Endothelial cell of umbilical vein (primary cell): ENCODE data around the gene RBM17. TPM values are rescaled to one million over a fixed set of nuclear protein-coding genes. Genes with fewer than 3 reads are reported as not detected.
A peak's percentile ranks its signal among the peaks of the same experiment; 100 is the strongest.

Experiments used
- BruUV-seq: library from RNA; stranded (reverse); fragments of 400-500 nt; replicated peaks from 2 replicates; lab custom pipeline; 2021; lab: Mats Ljungman, UMichigan
- CTCF ChIA-PET: fragments of 300-600, 350-600 bp; sonication (Branson Sonifier 250); formaldehyde crosslinking; loops from one replicate; lab custom pipeline; 2021; ENCODE audit warnings: antibody characterized with exemption, inconsistent platforms; lab: Charles Lee
- POLR2A ChIA-PET: fragments of 300-600, 350-600 bp; sonication (Branson Sonifier 250); formaldehyde crosslinking; loops from one replicate; lab custom pipeline; 2021; ENCODE audit warnings: antibody characterized with exemption, inconsistent platforms; lab: Charles Lee
- DNase-seq: peaks from one replicate; pipeline ENCODE4 v3.0.0-alpha.2; 2011; ENCODE audit warnings: low read depth, low spot score
- FAIRE-seq: peaks from 2 replicates; lab custom pipeline; 2011; peaks lifted over from hg19 to GRCh38; lab: Jason Lieb, UNC
- H2AFZ ChIP-seq: 2 replicates; pipeline ENCODE4 v1.6.0; 2012; ENCODE audit warnings: low read depth, low read length, control low read depth, inconsistent platforms
- H3K27ac ChIP-seq: 2 replicates; pipeline ENCODE4 v1.5.1; 2011; ENCODE audit warnings: low read depth, mild to moderate bottlenecking, control low read depth, low read length, moderate library complexity; ENCODE audit not compliant: insufficient read depth
- H3K27me3 ChIP-seq, 2 experiments: 2 replicates each; pipeline versions ENCODE4 v1.6.0 to v1.6.1; 2011; ENCODE audit warnings: low read length in 2 of 2, mixed read lengths in 1 of 2; ENCODE audit not compliant: control insufficient read depth in 2 of 2, insufficient read depth in 2 of 2
- H3K36me3 ChIP-seq, 2 experiments: 2 replicates in 1 of 2; 3 replicates in 1 of 2; pipeline ENCODE4 v1.5.1; 2011; ENCODE audit warnings: low read length in 2 of 2, mild to moderate bottlenecking in 1 of 2, moderate library complexity in 1 of 2; ENCODE audit not compliant: control insufficient read depth in 2 of 2, insufficient read depth in 2 of 2; ENCODE audit errors: extremely low read depth in 1 of 2
- H3K4me1 ChIP-seq: 3 replicates; pipeline ENCODE4 v1.5.1; 2011; ENCODE audit warnings: mild to moderate bottlenecking, low read length; ENCODE audit not compliant: control insufficient read depth, insufficient read depth; ENCODE audit errors: extremely low read depth
- H3K4me2 ChIP-seq: 2 replicates; pipeline ENCODE4 v1.6.1; 2011; ENCODE audit warnings: low read length, control low read depth, mixed read lengths; ENCODE audit not compliant: insufficient read depth
- H3K4me3 ChIP-seq, 3 experiments: fragments of 200-600 bp in 1 of 3; sonication (generic), shearing (Covaris generic) in 1 of 3; replicated peaks in 1 of 3; 2 replicates each; pipeline ENCODE4 v1.5.1; 2011 to 2016; ENCODE audit warnings: control low read depth in 3 of 3, low read length in 3 of 3, mild to moderate bottlenecking in 2 of 3, inconsistent platforms in 1 of 3, low read depth in 1 of 3, moderate library complexity in 1 of 3; ENCODE audit not compliant: insufficient read depth in 1 of 3
- H3K79me2 ChIP-seq: 2 replicates; pipeline ENCODE4 v1.6.0; 2012; ENCODE audit warnings: low read length, inconsistent platforms; ENCODE audit not compliant: control insufficient read depth, insufficient read depth
- H3K9ac ChIP-seq: replicated peaks from 2 replicates; pipeline ENCODE3; 2011; ENCODE audit warnings: low read length, control low read depth; ENCODE audit not compliant: insufficient read depth; ENCODE audit errors: extremely low read depth
- H3K9me1 ChIP-seq: replicated peaks from 3 replicates; pipeline ENCODE4 v1.6.0; 2011; ENCODE audit warnings: mild to moderate bottlenecking, low read length; ENCODE audit not compliant: control insufficient read depth, insufficient read depth; ENCODE audit errors: extremely low read depth
- H3K9me3 ChIP-seq: replicated peaks from 2 replicates; pipeline ENCODE4 v1.5.1; 2012; ENCODE audit warnings: low read length, inconsistent platforms; ENCODE audit not compliant: control insufficient read depth, insufficient read depth
- H4K20me1 ChIP-seq: replicated peaks from 2 replicates; pipeline ENCODE3; 2011; ENCODE audit warnings: mild to moderate bottlenecking, low read length; ENCODE audit not compliant: control insufficient read depth, insufficient read depth; ENCODE audit errors: extremely low read depth
- EZH2 ChIP-seq: IDR thresholded peaks from 2 replicates; pipeline ENCODE4 v1.6.1; 2012; ENCODE audit warnings: borderline replicate concordance, low read depth, mild to moderate bottlenecking, moderate library complexity, low read length, inconsistent platforms; ENCODE audit not compliant: severe bottlenecking
- FOS ChIP-seq: IDR thresholded peaks from 2 replicates; pipeline ENCODE4 v1.6.1; 2011; ENCODE audit warnings: mild to moderate bottlenecking, low read length, moderate library complexity, borderline replicate concordance; ENCODE audit not compliant: insufficient read depth
- GATA2 ChIP-seq: IDR thresholded peaks from 2 replicates; pipeline ENCODE4 v1.7.0; 2011; ENCODE audit warnings: low read depth, mild to moderate bottlenecking, moderate library complexity, mixed read lengths, low read length; ENCODE audit not compliant: insufficient read length, insufficient read depth
- JUN ChIP-seq: IDR thresholded peaks from 2 replicates; pipeline ENCODE4 v1.6.1; 2011; ENCODE audit warnings: borderline replicate concordance, low read depth; ENCODE audit not compliant: insufficient read length, insufficient read depth
- MYC ChIP-seq: IDR thresholded peaks from one replicate; pipeline ENCODE4 v1.6.1; 2011; ENCODE audit warnings: mild to moderate bottlenecking, low read depth, low read length
- POLR2A ChIP-seq: IDR thresholded peaks from 2 replicates; pipeline ENCODE4 v1.6.1; 2012; ENCODE audit warnings: low read depth, mild to moderate bottlenecking, control low read depth, low read length
- POLR2AphosphoS5 ChIP-seq: IDR thresholded peaks from 2 replicates; pipeline ENCODE4 v1.6.1; 2012; ENCODE audit warnings: low read depth, mild to moderate bottlenecking, control low read depth, low read length, moderate library complexity; ENCODE audit not compliant: insufficient read depth
- dilution Hi-C: fragments of 300-500 bp; cut with MboI; formaldehyde crosslinking; loops from one replicate; pipeline ENCODE4 v1.15.0; 2019; ENCODE audit warnings: low sequenced_read_pairs; ENCODE audit not compliant: extremely low pct_ligation_motif_present
- intact Hi-C: fragments of 100-400 bp; cut with micrococcal nuclease; formaldehyde crosslinking; loops from one replicate; pipeline ENCODE4 v1.10.0; 2022
- polyA plus RNA-seq, 4 experiments: library from polyadenylated mRNA; depleted of rRNA in 3 of 4; stranded (reverse) in 3 of 4; unstranded in 1 of 4; fragments of >200 nt; gene quantifications; 2 replicates each; pipeline versions ENCODE4 v1.2.1 to v1.2.3, GENCODE V29; 2011 to 2012; ENCODE audit warnings: missing spikeins in 1 of 4
- total RNA-seq: library from RNA; stranded (reverse); gene quantifications from 2 replicates; pipeline ENCODE4 v1.2.3, GENCODE V29; 2021
- TF ChIP-seq, protein P1 (sequence below): IDR thresholded peaks from 2 replicates; pipeline ENCODE4 v1.6.1; 2011; ENCODE audit not compliant: insufficient read depth, insufficient read length
- TF ChIP-seq, protein P2 (sequence below), 2 donors: IDR thresholded peaks; 1 replicate in 1 of 2; 2 replicates in 1 of 2; pipeline ENCODE4 v1.5.1; 2011; ENCODE audit warnings: low read length in 2 of 2, mild to moderate bottlenecking in 2 of 2, moderate library complexity in 2 of 2, control low read depth in 1 of 2, inconsistent platforms in 1 of 2, low read depth in 1 of 2; ENCODE audit not compliant: insufficient read depth in 1 of 2; ENCODE audit errors: extremely low read depth in 1 of 2

Gene RBM17
- total and polyA plus RNA-seq, 2 donors (not counting 3 experiments of a cell fraction or from before 2014, with no cell fraction given), result 23.1 to 148 TPM

DNA sequence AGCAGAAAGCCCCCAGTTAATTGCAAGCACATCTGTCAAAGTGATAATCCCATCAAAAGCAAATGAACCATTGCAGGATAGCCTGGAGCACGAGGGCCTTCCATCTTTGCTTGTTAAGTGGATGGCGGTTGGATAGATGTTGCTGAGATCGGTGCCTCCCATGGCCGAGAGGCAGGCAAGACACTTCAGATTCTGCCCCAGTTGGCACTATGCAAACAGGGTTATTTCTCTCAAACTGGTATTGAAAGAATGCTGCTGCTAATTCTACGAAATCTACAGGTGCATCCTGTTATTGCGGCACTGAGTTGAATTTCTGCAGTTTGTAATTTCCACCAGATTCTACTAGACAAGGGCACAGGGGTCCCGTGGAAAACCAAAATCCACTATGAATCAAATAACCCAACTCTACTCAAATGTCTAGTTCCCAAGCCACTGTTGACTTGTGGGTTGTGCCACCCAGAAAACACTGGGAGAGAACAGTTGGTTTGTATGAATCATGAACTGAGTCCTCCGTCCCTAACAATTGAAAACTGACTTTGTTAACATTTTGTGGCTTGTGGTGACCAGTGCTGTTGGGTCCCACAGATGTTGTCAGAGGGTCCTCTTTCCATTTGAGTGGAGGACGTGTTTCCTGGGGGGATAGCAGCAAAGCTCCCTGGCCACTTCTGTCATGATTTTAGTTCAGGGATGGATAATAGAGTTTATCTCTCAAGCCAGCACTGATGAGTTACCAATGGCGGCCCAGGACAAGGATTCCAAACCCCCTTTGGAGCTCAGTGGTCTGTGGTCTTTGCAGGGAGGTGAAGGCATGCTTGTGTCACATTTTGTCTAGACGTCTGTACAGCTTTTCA lies 19.5 kb upstream of the RBM17 start:
- ChIA-PET CTCF (interaction anchor here (1.2 kb wide), 1 partner anchor 17 kb away, joined by 4 read pairs; no protein-coding TSS in a partner anchor), POLR2A (no interaction called here)
- BruUV-seq, result no TSS peak
- TF ChIP-seq, protein P1, sequence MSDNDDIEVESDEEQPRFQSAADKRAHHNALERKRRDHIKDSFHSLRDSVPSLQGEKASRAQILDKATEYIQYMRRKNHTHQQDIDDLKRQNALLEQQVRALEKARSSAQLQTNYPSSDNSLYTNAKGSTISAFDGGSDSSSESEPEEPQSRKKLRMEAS, result no peak
- TF ChIP-seq EZH2, result no peak
- TF ChIP-seq POLR2AphosphoS5, result no peak
- no peak for TF ChIP-seq MYC
- TF ChIP-seq, protein P2, sequence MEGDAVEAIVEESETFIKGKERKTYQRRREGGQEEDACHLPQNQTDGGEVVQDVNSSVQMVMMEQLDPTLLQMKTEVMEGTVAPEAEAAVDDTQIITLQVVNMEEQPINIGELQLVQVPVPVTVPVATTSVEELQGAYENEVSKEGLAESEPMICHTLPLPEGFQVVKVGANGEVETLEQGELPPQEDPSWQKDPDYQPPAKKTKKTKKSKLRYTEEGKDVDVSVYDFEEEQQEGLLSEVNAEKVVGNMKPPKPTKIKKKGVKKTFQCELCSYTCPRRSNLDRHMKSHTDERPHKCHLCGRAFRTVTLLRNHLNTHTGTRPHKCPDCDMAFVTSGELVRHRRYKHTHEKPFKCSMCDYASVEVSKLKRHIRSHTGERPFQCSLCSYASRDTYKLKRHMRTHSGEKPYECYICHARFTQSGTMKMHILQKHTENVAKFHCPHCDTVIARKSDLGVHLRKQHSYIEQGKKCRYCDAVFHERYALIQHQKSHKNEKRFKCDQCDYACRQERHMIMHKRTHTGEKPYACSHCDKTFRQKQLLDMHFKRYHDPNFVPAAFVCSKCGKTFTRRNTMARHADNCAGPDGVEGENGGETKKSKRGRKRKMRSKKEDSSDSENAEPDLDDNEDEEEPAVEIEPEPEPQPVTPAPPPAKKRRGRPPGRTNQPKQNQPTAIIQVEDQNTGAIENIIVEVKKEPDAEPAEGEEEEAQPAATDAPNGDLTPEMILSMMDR (IDR thresholded peaks at IDR 0.05; ENCODE audit: extremely low read depth in 1 of 2, insufficient read depth in 1 of 2, low read depth in 1 of 2, low read length in 2 of 2), result no peak
- no peak for TF ChIP-seq JUN
- no peak for TF ChIP-seq GATA2
- TF ChIP-seq POLR2A, result no peak
- TF ChIP-seq FOS, result no peak
- peak; percentile 16 for DNase-seq
- H3K36me3 ChIP-seq, result no peaks in the 10 kb centered on the region
- no peak overlapping the region for H2AFZ ChIP-seq
- dilution Hi-C loops, result no loop called here
- H3K9me1 ChIP-seq, result no peaks in the 10 kb centered on the region
- no peak overlapping the region for H3K27ac ChIP-seq
- intact Hi-C loops, result no loop called here
- H3K9ac ChIP-seq, result no peak overlapping the region
- no peaks in the 10 kb centered on the region for H3K79me2 ChIP-seq
- H4K20me1 ChIP-seq, result no peaks in the 10 kb centered on the region
- no peak overlapping the region for H3K4me3 ChIP-seq
- H3K4me2 ChIP-seq, result no peak overlapping the region
- H3K4me1 ChIP-seq, result no peaks in the 10 kb centered on the region
- H3K9me3 ChIP-seq, result no peaks in the 10 kb centered on the region
- H3K27me3 ChIP-seq, result peaks cover 0 to 6% of the 10 kb centered on the region in 2 experiments
- FAIRE-seq, result no peak
